GM18505 (cell line): ENCODE measurements around the gene C20orf202.
"Not testable (repeated sequence)": the region's sequence is repeated elsewhere in the genome, so short reads cannot be mapped to it uniquely, and the experiment has no call there.

ENCODE experiments used
- ATAC-seq: cut with Tn5 transposase; IDR thresholded peaks from one replicate; pipeline ENCODE4 v1.9.1; 2021; ENCODE audit not compliant: unreplicated experiment
- POLR2A ChIP-seq: IDR thresholded peaks from 4 replicates; pipeline ENCODE4 v1.6.1; 2011; ENCODE audit warnings: borderline replicate concordance; ENCODE audit not compliant: insufficient read depth, insufficient read length; ENCODE audit errors: extremely low read depth

Gene C20orf202

DNA sequence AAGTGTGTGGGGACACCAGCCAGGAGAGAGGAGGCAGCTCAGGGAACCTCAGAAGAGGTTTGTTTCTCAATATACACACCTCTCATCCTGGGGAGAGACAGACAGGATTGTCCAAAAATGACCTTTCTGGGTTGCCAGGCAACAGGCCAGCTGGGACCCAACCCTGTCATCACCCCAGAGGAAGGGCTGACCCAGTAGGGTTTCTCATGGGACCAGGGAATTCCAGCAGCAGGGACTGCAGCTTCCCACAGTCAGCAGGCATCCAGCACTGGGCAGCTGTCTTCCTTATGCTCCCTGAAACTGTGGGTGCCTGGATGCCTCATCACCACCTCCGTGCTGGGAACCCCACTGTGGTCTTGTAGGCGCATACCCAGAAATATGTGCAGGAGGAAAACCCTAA, 1.3 kb downstream of the C20orf202 start:
- no peak for TF ChIP-seq POLR2A
- no peak for ATAC-seq

- ATAC-seq: no peak
- TF ChIP-seq POLR2A: no peak
Measured at GRCh38 chr20:1205802-1206201, 2.5 kb downstream of the C20orf202 start.

GRCh38 chr20:1206366-1207148, 3.3 kb downstream of the C20orf202 start:
- no peak for ATAC-seq
- TF ChIP-seq POLR2A: no peak

DNA sequence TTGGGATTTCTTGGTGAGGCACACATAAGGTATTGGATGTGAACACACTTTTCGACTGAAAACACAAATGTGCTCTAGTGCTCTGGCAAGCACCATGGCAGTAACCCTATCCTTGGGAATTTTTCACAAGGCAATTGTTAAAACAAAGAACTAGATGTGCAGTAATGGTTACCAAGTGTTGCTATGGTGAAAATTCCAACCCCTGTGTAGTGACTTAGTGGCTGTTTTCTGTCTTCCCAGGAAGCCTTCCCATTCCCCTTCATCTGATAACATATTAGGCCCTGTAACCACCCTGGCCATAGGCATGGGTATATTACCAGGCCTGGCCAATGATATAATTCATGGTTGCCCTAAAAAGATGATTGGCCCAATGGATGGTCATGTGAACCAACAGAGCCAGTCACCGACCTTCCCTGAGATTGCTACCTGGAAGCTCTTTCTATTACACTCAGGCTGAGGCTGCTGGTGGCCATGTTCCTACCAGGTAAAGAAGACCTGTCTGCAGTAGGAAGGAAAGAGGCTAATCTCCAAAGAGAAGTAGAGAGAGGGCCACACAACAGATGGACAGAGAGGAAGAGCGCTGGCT, 4.1 kb downstream of the C20orf202 start:
- TF ChIP-seq POLR2A: no peak
- no peak for ATAC-seq

DNA sequence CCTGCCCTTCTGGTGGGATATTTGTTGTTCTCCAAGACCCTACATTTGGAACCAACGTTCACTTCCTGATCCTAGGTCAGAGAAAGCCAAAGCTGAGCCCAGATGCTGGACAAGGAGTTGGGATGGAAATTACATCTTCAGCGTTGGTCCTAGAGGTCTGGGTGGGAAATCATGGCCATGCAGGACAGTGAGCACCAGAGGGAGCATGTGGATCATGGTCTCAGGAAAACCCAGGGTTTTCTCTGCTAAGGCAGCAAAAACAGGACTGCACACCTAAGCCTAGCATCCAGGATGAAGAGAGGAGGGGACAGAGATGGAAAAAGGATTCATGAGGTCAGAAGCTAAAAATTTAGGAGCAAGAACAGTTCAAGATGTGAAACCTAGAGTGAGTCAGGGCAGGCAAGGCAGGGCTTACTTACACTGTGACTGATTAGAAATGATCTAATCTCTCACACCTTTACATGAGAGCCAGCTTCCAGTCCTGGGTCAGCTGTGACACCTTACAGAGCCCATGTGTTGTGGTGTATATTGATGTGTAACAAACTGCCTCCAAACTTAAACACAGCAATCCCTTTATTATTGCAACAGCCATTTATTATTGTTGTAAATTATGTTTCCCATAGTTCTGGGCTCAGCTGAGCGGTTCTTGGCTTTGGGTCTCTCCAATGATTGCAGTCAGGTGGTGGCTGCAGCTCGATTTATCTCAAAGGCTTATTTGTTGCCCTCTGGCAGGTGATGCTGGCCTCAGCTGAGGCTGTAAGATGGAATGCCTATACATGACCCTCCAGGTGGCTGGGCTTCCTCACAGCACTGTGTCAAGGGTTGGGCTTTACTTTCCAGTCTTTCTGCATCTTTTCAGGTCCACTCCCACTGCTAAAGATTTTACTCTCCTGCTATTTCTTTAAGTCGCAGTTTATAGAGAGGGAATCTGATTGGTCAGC, 6.5 kb downstream of the C20orf202 start:
- no peak for ATAC-seq
- no peak for TF ChIP-seq POLR2A

DNA sequence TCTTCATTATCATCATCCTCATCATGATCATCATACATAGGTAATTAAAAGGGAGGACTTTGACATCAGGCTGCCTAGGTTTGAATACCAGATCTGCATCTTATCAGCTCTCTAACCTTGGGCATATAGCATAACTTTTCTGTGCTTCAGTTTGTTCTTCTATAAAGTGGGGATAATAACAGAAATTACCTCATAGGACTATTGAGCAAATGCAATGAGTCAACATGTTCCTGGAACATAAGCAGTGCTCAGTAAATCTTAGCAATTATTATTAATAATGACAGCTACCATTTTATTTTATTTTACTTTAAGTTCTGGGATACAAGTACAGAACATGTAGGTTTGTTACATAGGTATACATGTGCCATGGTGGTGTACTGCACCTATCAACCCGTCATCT, 7.2 kb downstream of the C20orf202 start:
- TF ChIP-seq POLR2A: no peak
- ATAC-seq: no peak

GRCh38 chr20:1212023-1212422, 8.8 kb downstream of the C20orf202 start:
- no peak for ATAC-seq
- TF ChIP-seq POLR2A: no peak

DNA sequence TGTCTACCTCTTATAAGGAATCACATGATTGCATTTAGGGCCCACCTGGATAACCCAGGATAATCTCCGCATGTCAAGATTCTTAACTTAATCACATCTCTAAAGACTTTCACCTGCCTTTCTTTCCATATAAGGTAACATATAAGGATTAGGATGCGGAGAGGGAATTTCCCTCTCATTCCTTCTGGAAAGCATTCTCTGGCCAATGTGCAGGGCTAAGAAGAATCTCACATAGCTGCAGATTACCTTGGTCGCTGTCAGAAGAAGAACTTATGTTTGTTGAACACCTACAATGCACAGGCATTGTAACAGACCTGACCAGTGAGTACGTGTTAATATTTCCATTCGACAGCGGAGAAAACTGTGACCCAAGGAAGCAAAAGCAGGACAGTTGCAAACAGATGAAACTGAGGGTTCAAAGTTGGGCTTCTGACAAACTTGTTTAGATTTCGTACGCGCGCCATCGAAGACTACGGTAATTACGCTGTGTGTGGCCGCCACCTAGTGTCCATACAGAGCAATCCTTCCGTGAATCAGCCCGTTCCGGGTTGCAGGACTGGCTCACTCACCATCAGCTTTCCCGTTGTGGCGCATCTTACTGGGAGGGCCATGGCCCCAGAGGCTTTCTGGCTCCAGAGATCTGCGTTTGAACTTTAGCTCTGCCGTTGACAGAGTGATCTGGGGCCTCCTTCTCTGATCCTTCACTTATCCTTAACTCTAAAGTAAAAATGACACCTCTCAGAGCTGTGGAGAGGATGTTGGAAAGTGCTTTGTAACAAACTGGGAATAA, 9.5 kb downstream of the C20orf202 start:
- TF ChIP-seq POLR2A: no peak
- ATAC-seq: no peak

DNA sequence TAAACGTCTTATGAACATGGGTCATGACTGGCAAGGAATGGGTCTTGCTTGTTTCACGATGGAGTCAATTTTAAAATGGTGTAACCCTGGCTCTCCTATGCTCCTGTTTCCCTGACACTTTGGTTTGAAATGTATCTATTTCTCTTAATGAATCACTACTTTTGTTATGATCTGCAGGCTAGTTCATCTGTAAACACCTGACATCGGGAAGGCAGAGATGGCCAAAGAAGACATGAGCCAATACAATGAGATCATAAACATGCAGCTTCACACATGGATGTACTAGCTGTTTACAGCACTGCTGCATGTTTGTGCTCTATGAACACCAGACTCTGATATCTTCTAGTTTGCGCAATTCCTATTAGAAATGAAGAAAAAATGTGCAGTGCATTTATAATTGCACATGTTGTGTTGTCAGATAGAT, 11.6 kb downstream of the C20orf202 start:
- no peak for TF ChIP-seq POLR2A
- ATAC-seq: no peak

GRCh38 chr20:1215386-1216170, 12.3 kb downstream of the C20orf202 start:
- TF ChIP-seq POLR2A: no peak
- no peak for ATAC-seq

GRCh38 chr20:1216527-1217427, 13.5 kb downstream of the C20orf202 start:
- ATAC-seq: not testable (repeated sequence)

GRCh38 chr20:1222750-1223149, 19.5 kb downstream of the C20orf202 start:
- not testable (repeated sequence) for ATAC-seq
